Endodermal cell (in vitro differentiated cells): ENCODE results near the gene CDK5RAP3. TPM values are rescaled to one million over a fixed set of nuclear protein-coding genes. Genes with fewer than 3 reads are reported as not detected.
"Not testable (repeated sequence)": the region's sequence is repeated elsewhere in the genome, so short reads cannot be mapped to it uniquely, and the experiment has no call there.

ENCODE experiments used
- DNase-seq: peaks from one replicate; pipeline ENCODE4 v3.0.0-alpha.2; 2017
- H3K27ac ChIP-seq: 2 replicates; pipeline ENCODE4 v1.5.1; 2013; ENCODE audit warnings: mild to moderate bottlenecking, low read depth, low read length, moderate library complexity
- H3K27me3 ChIP-seq: 2 replicates; pipeline ENCODE4 v1.6.1; 2013; ENCODE audit warnings: mild to moderate bottlenecking, low read length, moderate library complexity; ENCODE audit not compliant: insufficient read depth, control insufficient read depth, poor library complexity, severe bottlenecking
- H3K36me3 ChIP-seq: 2 replicates; pipeline ENCODE4 v1.7.0; 2013; ENCODE audit warnings: mild to moderate bottlenecking, low read length, moderate library complexity; ENCODE audit not compliant: control insufficient read depth, insufficient read depth
- H3K4me1 ChIP-seq: one replicate; pipeline ENCODE4 v1.7.0; 2013; ENCODE audit warnings: low read length; ENCODE audit not compliant: control insufficient read depth, insufficient read depth
- H3K4me3 ChIP-seq: 2 replicates; pipeline ENCODE4 v1.5.1; 2013; ENCODE audit warnings: mild to moderate bottlenecking, low read length, moderate library complexity
- H3K9ac ChIP-seq: 2 replicates; pipeline ENCODE4 v1.6.1; 2013; ENCODE audit warnings: mild to moderate bottlenecking, low read length, moderate library complexity; ENCODE audit not compliant: poor library complexity, severe bottlenecking; ENCODE audit errors: extremely low read depth
- H3K9me3 ChIP-seq: 2 replicates; pipeline ENCODE4 v1.6.1; 2013; ENCODE audit warnings: mild to moderate bottlenecking, low read length, moderate library complexity; ENCODE audit not compliant: control insufficient read depth
- H3K27ac Mint-ChIP-seq: 2 replicates; pipeline ENCODE4 v1.8.0; 2020; ENCODE audit warnings: mixed read lengths
- H3K27me3 Mint-ChIP-seq: 2 replicates; pipeline ENCODE4 v1.8.0; 2021; ENCODE audit warnings: mild to moderate bottlenecking, mixed read lengths; ENCODE audit not compliant: insufficient read depth
- H3K36me3 Mint-ChIP-seq: 2 replicates; pipeline ENCODE4 v1.8.0; 2020; ENCODE audit warnings: low read depth, mixed read lengths
- H3K4me1 Mint-ChIP-seq: 2 replicates; pipeline ENCODE4 v1.8.0; 2020; ENCODE audit warnings: mixed read lengths
- H3K4me3 Mint-ChIP-seq: 2 replicates; pipeline ENCODE4 v1.8.0; 2020; ENCODE audit warnings: mild to moderate bottlenecking, moderate library complexity, mixed read lengths
- H3K9me3 Mint-ChIP-seq: 2 replicates; pipeline ENCODE4 v1.8.0; 2020; ENCODE audit warnings: mild to moderate bottlenecking, mixed read lengths
- WGBS, 2 experiments: methylation state at CpG; one replicate each; pipeline versions ENCODE4 v1.1.5 to v1.1.7; 2013; ENCODE audit warnings: missing lambda C conversion rate in 2 of 2, mixed read lengths in 1 of 2; ENCODE audit not compliant: insufficient coverage in 1 of 2, insufficient read length in 1 of 2; 5-methylcytosine and 5-hydroxymethylcytosine counted together
- total RNA-seq, 2 donors: library from RNA; stranded (reverse); fragmentation: NEBNext Ultra II Directional in 1 of 2; extraction: Animal tissue kit (Norgen Biotek cat#: 25700) in 1 of 2; gene quantifications; 2 replicates in 1 of 2; 3 replicates in 1 of 2; pipeline ENCODE4 v1.2.1, GENCODE V29; 2021
- TF ChIP-seq, protein P1 (sequence below): fragments of 200-600 bp; sonication (generic); conservative IDR thresholded peaks from 2 replicates; pipeline ENCODE4 v1.5.0; 2021; ENCODE audit warnings: antibody characterized with exemption, mild to moderate bottlenecking

The CDK5RAP3 gene
- total RNA-seq, 2 donors from 2014 or later, result 171 to 198 TPM

DNA sequence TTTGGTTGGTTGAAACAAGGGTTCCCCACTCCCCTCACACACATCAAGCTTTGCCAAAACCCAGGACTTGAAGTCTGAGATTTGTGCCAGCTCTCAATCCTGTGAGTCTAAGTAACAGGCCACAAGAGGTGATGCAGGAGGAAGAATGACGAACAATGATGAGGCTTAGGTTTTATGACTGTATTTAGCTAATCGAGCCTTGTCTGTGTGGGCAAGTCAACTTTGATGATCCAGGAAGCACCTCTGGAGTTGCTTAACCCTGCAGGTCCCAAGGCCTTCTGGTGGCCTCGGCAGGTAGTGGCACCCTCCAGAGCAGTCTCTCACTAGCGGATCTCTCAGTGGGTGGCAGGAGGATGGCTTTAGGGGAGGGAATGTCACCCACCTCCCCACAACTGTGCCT is 28.7 kb downstream of the CDK5RAP3 start:
- no peaks in the 10 kb centered on the region for H3K27me3 Mint-ChIP-seq
- peaks cover 26% of the 10 kb centered on the region for H3K4me1 ChIP-seq
- H3K4me3 ChIP-seq, result no peak overlapping the region
- H3K9me3 Mint-ChIP-seq, result no peaks in the 10 kb centered on the region
- H3K27ac ChIP-seq, result no peak overlapping the region
- no peak overlapping the region for H3K9ac ChIP-seq
- H3K9me3 ChIP-seq, result no peaks in the 10 kb centered on the region
- H3K4me3 Mint-ChIP-seq, result no peak overlapping the region
- no peaks in the 10 kb centered on the region for H3K27me3 ChIP-seq
- H3K36me3 ChIP-seq, result no peaks in the 10 kb centered on the region
- DNase-seq, result peak; percentile 79
- 74 to 75% methylated on average over 3 to 4 of the region's 4 CpGs for WGBS, 2 experiments
- TF ChIP-seq, protein P1, sequence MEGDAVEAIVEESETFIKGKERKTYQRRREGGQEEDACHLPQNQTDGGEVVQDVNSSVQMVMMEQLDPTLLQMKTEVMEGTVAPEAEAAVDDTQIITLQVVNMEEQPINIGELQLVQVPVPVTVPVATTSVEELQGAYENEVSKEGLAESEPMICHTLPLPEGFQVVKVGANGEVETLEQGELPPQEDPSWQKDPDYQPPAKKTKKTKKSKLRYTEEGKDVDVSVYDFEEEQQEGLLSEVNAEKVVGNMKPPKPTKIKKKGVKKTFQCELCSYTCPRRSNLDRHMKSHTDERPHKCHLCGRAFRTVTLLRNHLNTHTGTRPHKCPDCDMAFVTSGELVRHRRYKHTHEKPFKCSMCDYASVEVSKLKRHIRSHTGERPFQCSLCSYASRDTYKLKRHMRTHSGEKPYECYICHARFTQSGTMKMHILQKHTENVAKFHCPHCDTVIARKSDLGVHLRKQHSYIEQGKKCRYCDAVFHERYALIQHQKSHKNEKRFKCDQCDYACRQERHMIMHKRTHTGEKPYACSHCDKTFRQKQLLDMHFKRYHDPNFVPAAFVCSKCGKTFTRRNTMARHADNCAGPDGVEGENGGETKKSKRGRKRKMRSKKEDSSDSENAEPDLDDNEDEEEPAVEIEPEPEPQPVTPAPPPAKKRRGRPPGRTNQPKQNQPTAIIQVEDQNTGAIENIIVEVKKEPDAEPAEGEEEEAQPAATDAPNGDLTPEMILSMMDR, result peak; percentile 56
- peaks cover 49% of the 10 kb centered on the region for H3K4me1 Mint-ChIP-seq
- H3K27ac Mint-ChIP-seq, result no peak overlapping the region
- H3K36me3 Mint-ChIP-seq, result no peaks in the 10 kb centered on the region

DNA sequence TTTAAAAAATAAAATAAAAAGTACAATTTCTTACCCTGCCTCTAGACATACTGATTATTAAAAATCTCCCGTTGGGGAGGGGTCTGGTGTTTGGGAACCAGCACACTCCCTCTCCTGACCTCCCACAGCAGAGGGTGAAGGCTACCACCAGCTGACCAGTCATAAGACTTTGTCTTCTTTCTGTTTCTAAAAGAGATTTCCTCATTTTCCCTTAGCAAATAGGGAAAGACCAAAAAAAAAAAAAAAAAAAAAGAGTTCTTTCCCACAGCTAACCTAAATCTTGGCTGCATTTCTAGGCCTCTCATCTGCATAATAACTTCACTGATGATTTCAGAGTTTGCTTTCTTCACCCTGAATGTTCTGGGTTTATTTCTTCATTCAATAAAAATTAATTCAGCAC is 30.3 kb downstream of the CDK5RAP3 start:
- Mint-ChIP-seq H3K4me3 (no peak overlapping the region), H3K27me3 (no peaks in the 10 kb centered on the region), H3K27ac (no peak overlapping the region), H3K36me3 (no peaks in the 10 kb centered on the region), H3K9me3 (no peaks in the 10 kb centered on the region), H3K4me1 (peaks cover 41% of the 10 kb centered on the region)
- Histone ChIP-seq H3K9me3 (no peaks in the 10 kb centered on the region), H3K9ac (no peak overlapping the region), H3K4me3 (no peak overlapping the region), H3K36me3 (no peaks in the 10 kb centered on the region), H3K27me3 (no peaks in the 10 kb centered on the region), H3K4me1 (peaks cover 12% of the 10 kb centered on the region), H3K27ac (peak overlapping the region; percentile 96)
- WGBS, 2 experiments, result 86 to 95% methylated on average over 1 of the region's 1 CpG
- no peak for DNase-seq
- TF ChIP-seq, protein P1, result no peak

- H3K4me1 Mint-ChIP-seq, result peaks cover 37% of the 10 kb centered on the region
- H3K4me1 ChIP-seq, result peaks cover 12% of the 10 kb centered on the region
- not testable (repeated sequence) for H3K9me3 Mint-ChIP-seq
These were observed 30.7 kb downstream of the CDK5RAP3 start for GRCh38 chr17:48001657-48002056.

More at GRCh38 chr17:48001657-48002056, 30.7 kb downstream of the CDK5RAP3 start:
- not testable (repeated sequence) for H3K36me3 ChIP-seq, H3K27me3 Mint-ChIP-seq, H3K9me3 ChIP-seq, H3K27me3 ChIP-seq, H3K4me3 ChIP-seq, DNase-seq, H3K36me3 Mint-ChIP-seq, H3K27ac Mint-ChIP-seq, H3K4me3 Mint-ChIP-seq, H3K9ac ChIP-seq
- H3K27ac ChIP-seq, result peak overlapping the region; percentile 96
- 90 to 91% methylated on average over 2 to 3 of the region's 5 CpGs for WGBS, 2 experiments
